22Rv1 (cell line): ENCODE data around the gene CTSH.
A peak's percentile ranks its signal among the peaks of the same experiment; 100 is the strongest.
"Not testable (repeated sequence)": the region's sequence is repeated elsewhere in the genome, so short reads cannot be mapped to it uniquely, and the experiment has no call there.

Experiments used
- H3K27ac ChIP-seq: fragments of 450-650 bp; 2 replicates; pipeline ENCODE4 v1.5.1; 2017
- CTCF ChIP-seq: fragments of 450-650 bp; IDR thresholded peaks from 2 replicates; pipeline ENCODE4 v1.5.1; 2017; ENCODE audit warnings: mild to moderate bottlenecking
- ZFX ChIP-seq: fragments of 450-650 bp; IDR thresholded peaks from 2 replicates; pipeline ENCODE4 v1.6.1; 2017; ENCODE audit warnings: antibody characterized with exemption, borderline replicate concordance

Gene CTSH

GRCh38 chr15:78873793-78874765 lies 70.8 kb downstream of the CTSH start:
- TF ChIP-seq ZFX: no peak
- TF ChIP-seq CTCF: peak; percentile 34; the same call in 1 of the 2 replicates
- H3K27ac ChIP-seq: peak overlapping the region; percentile 98

GRCh38 chr15:78872972-78873792 lies 71.7 kb downstream of the CTSH start:
- peak; percentile 56 for TF ChIP-seq CTCF
- TF ChIP-seq ZFX: no peak

GRCh38 chr15:78872155-78872971 lies 72.5 kb downstream of the CTSH start, which contains the start of gene MORF4L1:
Gene MORF4L1 (plus strand): TSS chr15:78872890. CDS start chr15:78873018, 128 bp downstream.
- peak within 1 kb of the TSS; percentile 98 for H3K27ac ChIP-seq
- TF ChIP-seq ZFX (no peak), CTCF (no peak)

More at GRCh38 chr15:78872972-78873792, 71.7 kb downstream of the CTSH start:
- peak overlapping the region; percentile 98 for H3K27ac ChIP-seq

- H3K27ac ChIP-seq: not testable (repeated sequence)
Observed at GRCh38 chr15:78871483-78872127, 73.2 kb downstream of the CTSH start.
